Endodermal cell (in vitro differentiated cells): ENCODE data around the gene RIN3. TPM values are rescaled to one million over a fixed set of nuclear protein-coding genes. Genes with fewer than 3 reads are reported as not detected.

ENCODE experiments used
- DNase-seq: peaks from one replicate; pipeline ENCODE4 v3.0.0-alpha.2; 2017
- H3K27ac ChIP-seq: 2 replicates; pipeline ENCODE4 v1.5.1; 2013; ENCODE audit warnings: mild to moderate bottlenecking, low read depth, low read length, moderate library complexity
- H3K27me3 ChIP-seq: 2 replicates; pipeline ENCODE4 v1.6.1; 2013; ENCODE audit warnings: mild to moderate bottlenecking, low read length, moderate library complexity; ENCODE audit not compliant: insufficient read depth, control insufficient read depth, poor library complexity, severe bottlenecking
- H3K36me3 ChIP-seq: 2 replicates; pipeline ENCODE4 v1.7.0; 2013; ENCODE audit warnings: mild to moderate bottlenecking, low read length, moderate library complexity; ENCODE audit not compliant: control insufficient read depth, insufficient read depth
- H3K4me1 ChIP-seq: one replicate; pipeline ENCODE4 v1.7.0; 2013; ENCODE audit warnings: low read length; ENCODE audit not compliant: control insufficient read depth, insufficient read depth
- H3K4me3 ChIP-seq: 2 replicates; pipeline ENCODE4 v1.5.1; 2013; ENCODE audit warnings: mild to moderate bottlenecking, low read length, moderate library complexity
- H3K9ac ChIP-seq: 2 replicates; pipeline ENCODE4 v1.6.1; 2013; ENCODE audit warnings: mild to moderate bottlenecking, low read length, moderate library complexity; ENCODE audit not compliant: poor library complexity, severe bottlenecking; ENCODE audit errors: extremely low read depth
- H3K9me3 ChIP-seq: 2 replicates; pipeline ENCODE4 v1.6.1; 2013; ENCODE audit warnings: mild to moderate bottlenecking, low read length, moderate library complexity; ENCODE audit not compliant: control insufficient read depth
- H3K27ac Mint-ChIP-seq: 2 replicates; pipeline ENCODE4 v1.8.0; 2020; ENCODE audit warnings: mixed read lengths
- H3K27me3 Mint-ChIP-seq: 2 replicates; pipeline ENCODE4 v1.8.0; 2021; ENCODE audit warnings: mild to moderate bottlenecking, mixed read lengths; ENCODE audit not compliant: insufficient read depth
- H3K36me3 Mint-ChIP-seq: 2 replicates; pipeline ENCODE4 v1.8.0; 2020; ENCODE audit warnings: low read depth, mixed read lengths
- H3K4me1 Mint-ChIP-seq: 2 replicates; pipeline ENCODE4 v1.8.0; 2020; ENCODE audit warnings: mixed read lengths
- H3K4me3 Mint-ChIP-seq: 2 replicates; pipeline ENCODE4 v1.8.0; 2020; ENCODE audit warnings: mild to moderate bottlenecking, moderate library complexity, mixed read lengths
- H3K9me3 Mint-ChIP-seq: 2 replicates; pipeline ENCODE4 v1.8.0; 2020; ENCODE audit warnings: mild to moderate bottlenecking, mixed read lengths
- CTCF ChIP-seq: fragments of 200-600 bp; sonication (generic); conservative IDR thresholded peaks from 2 replicates; pipeline ENCODE4 v1.5.0; 2021; ENCODE audit warnings: antibody characterized with exemption, mild to moderate bottlenecking
- WGBS, 2 experiments: methylation state at CpG; one replicate each; pipeline versions ENCODE4 v1.1.5 to v1.1.7; 2013; ENCODE audit warnings: missing lambda C conversion rate in 2 of 2, mixed read lengths in 1 of 2; ENCODE audit not compliant: insufficient coverage in 1 of 2, insufficient read length in 1 of 2; 5-methylcytosine and 5-hydroxymethylcytosine counted together
- total RNA-seq, 2 donors: library from RNA; stranded (reverse); fragmentation: NEBNext Ultra II Directional in 1 of 2; extraction: Animal tissue kit (Norgen Biotek cat#: 25700) in 1 of 2; gene quantifications; 2 replicates in 1 of 2; 3 replicates in 1 of 2; pipeline ENCODE4 v1.2.1, GENCODE V29; 2021

Gene RIN3
- total RNA-seq, 2 donors from 2014 or later = 5.2 to 6.0 TPM

DNA sequence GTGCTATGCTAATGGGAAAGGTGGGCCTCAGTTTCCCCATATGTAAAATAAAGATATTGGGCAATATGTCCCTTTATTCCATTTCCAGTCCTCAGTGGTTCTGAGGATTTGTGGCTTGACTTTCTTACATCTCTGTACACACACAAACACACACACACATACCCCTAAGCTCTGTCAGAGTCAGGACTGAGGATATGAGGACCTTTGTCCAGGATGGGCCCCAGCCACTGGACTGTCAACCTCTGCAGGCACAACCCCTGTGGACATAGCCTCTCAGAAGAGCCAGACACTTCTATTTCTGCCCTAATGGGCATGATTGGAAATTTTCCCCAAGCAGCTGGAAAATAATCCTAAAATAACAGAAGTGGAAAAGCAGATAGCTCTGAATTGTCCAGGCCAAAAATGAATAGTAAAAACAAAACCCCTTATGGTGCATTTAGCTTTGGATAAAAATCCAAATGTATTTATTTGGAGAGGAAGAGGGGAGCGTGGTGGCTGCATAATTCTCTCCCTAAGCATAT, 50.2 kb downstream of the RIN3 start:
- H3K4me1 Mint-ChIP-seq = peaks cover 2% of the 10 kb centered on the region
- whole genome bisulfite sequencing, 2 experiments = 73 to 100% methylated on average over 1 of the region's 1 CpG
- Histone ChIP-seq H3K36me3 (no peaks in the 10 kb centered on the region), H3K27ac (no peak overlapping the region), H3K4me3 (no peak overlapping the region), H3K27me3 (no peaks in the 10 kb centered on the region), H3K4me1 (no peaks in the 10 kb centered on the region), H3K9me3 (peaks cover 7% of the 10 kb centered on the region), H3K9ac (no peak overlapping the region)
- H3K36me3 Mint-ChIP-seq = peaks cover 8% of the 10 kb centered on the region
- TF ChIP-seq CTCF = no peak
- H3K4me3 Mint-ChIP-seq = no peak overlapping the region
- no peak overlapping the region for H3K27ac Mint-ChIP-seq
- H3K27me3 Mint-ChIP-seq = no peaks in the 10 kb centered on the region
- no peak for DNase-seq
- H3K9me3 Mint-ChIP-seq = peaks cover 2% of the 10 kb centered on the region

GRCh38 chr14:92564344-92565039, 50.9 kb downstream of the RIN3 start:
- Mint-ChIP-seq H3K4me3 (no peak overlapping the region), H3K4me1 (peaks cover 2% of the 10 kb centered on the region), H3K36me3 (peaks cover 8% of the 10 kb centered on the region), H3K27ac (no peak overlapping the region), H3K9me3 (peaks cover 2% of the 10 kb centered on the region), H3K27me3 (no peaks in the 10 kb centered on the region)
- Histone ChIP-seq H3K9ac (no peak overlapping the region), H3K36me3 (no peaks in the 10 kb centered on the region), H3K4me3 (no peak overlapping the region), H3K27ac (no peak overlapping the region), H3K4me1 (no peaks in the 10 kb centered on the region), H3K27me3 (no peaks in the 10 kb centered on the region), H3K9me3 (peaks cover 7% of the 10 kb centered on the region)
- 90 to 93% methylated on average over 10 to 13 of the region's 13 CpGs for WGBS, 2 experiments
- TF ChIP-seq CTCF = no peak
- DNase-seq = no peak

DNA sequence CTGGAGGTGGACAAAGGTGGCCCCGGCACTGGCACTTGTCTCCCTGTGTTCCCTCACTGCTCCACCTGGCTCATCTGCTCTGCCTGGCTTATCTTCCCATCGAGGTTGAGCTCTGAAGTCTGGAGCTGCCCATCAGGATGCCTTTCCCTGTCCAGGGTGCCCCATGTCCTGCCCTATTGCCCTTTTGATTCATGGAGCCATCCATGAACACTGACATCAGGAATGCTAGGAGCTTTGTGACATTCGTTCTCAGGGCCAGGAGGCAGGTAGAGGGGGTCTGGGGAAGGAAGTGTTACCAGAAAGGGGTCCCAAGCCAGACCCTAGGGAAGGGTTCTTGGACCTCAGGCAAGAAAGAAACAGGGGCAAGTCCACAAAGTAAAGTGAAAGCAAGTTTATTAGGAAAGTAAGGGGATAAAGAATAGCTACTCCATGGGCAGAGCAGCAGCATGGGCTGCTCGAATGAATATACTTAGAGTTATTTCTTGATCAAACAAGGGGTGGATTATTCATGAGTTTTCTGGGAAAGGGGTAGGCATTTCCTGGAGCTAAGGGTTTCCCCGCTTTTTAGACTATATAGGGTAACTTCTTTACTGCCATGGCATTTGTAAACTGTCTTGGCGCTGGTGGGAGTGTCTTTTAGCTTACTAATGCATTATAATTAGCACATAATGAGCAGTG, 51.6 kb downstream of the RIN3 start:
- peaks cover 2% of the 10 kb centered on the region for H3K4me1 Mint-ChIP-seq
- Histone ChIP-seq H3K4me1 (no peaks in the 10 kb centered on the region), H3K9ac (no peak overlapping the region), H3K27me3 (no peaks in the 10 kb centered on the region), H3K4me3 (no peak overlapping the region), H3K9me3 (peaks cover 7% of the 10 kb centered on the region), H3K36me3 (no peaks in the 10 kb centered on the region), H3K27ac (no peak overlapping the region)
- H3K4me3 Mint-ChIP-seq = no peak overlapping the region
- H3K27ac Mint-ChIP-seq = no peak overlapping the region
- no peak for TF ChIP-seq CTCF
- WGBS, 2 experiments = 90 to 98% methylated on average over 4 to 6 of the region's 6 CpGs
- DNase-seq = no peak
- peaks cover 2% of the 10 kb centered on the region for H3K9me3 Mint-ChIP-seq
- no peaks in the 10 kb centered on the region for H3K27me3 Mint-ChIP-seq
- H3K36me3 Mint-ChIP-seq = peaks cover 8% of the 10 kb centered on the region
